HG02852 (cell line): ENCODE data around the gene C1QA.

Experiments used
- ATAC-seq: cut with Tn5 transposase; IDR thresholded peaks from one replicate; pipeline ENCODE4 v1.9.1; 2021; ENCODE audit warnings: mild to moderate bottlenecking, moderate library complexity; ENCODE audit not compliant: unreplicated experiment

The C1QA gene

DNA sequence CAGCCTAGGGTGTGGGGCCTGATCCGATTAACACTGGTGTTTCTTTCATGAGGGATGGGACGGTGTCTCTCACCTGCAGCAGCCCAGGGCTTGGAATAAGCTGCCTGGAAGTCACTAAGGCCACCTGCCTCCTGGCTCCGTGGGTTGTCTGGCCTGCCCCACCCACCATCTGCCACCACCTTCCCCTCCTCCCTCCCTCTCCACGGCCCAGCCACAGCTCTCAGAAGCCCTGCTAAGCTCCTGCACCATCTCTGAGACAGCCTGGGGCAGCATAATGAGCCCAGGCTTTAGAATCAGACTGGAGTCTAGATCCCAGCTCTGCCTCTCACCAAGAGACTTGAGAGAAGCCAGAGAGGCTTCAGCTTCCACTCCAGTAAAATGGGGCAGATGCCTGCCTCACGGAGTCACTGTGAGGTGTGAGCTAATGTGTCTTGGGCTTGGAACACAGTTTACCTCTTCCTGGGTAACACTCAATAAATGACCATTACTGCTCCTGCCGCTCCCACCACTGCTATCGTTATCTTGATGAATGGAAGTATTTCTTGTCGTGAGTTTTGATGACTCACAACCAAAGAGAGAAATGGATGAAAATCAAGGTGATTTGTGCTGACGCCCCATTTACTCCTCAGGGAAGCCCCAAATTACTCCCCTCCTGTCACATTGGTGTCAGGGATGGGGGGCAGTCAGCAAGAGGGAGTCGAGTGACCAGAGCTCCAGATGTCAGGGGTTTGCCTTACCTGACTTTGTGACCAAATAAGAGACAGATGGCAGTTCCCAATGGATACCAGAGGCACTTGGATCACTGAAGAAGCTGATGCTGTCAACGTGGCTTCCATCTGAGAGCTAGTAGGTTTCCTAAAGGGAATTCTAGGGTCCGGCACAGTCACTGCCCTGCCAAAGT, 23.5 kb upstream of the C1QA start:
- ATAC-seq: no peak

DNA sequence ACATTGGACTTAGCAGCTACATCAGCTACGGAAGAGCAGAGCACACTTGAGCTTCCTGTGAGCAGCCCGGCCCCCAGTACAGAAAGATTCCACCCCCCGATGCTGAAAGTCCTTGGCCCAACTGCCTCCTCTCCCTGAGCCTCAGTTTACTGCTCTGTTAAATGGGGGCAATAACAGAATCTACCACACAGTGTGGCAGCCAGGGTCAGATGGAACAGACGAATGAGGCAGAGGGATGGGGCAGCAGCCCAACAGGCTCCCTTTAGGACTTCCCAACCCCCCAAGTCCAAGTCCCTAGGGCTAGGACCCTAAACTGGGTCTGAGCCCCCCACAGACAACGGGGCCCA, 22.9 kb upstream of the C1QA start:
- ATAC-seq: no peak

- ATAC-seq: no peak
Measured at GRCh38 chr1:22613951-22614350, 22.5 kb upstream of the C1QA start.

DNA sequence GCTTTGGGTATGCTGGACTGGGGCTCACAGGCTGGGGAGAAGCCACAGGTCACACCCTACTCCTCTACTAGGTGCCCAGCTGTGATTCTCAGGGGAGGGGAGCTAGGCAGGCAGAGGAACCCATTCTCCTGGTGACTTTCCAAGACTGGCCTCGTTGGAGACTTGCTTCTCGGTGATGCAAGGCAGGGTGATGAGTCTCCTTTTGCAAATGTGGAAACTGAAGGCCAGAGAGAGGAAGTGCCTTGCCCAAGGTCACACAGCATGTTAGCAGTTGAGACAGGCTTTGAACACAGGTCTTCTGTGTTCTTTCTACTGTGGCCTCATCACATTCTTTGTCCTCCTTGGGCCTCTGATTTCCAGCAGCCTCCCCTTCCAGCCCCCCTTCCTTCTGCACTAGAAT, 20.5 kb upstream of the C1QA start:
- no peak for ATAC-seq

DNA sequence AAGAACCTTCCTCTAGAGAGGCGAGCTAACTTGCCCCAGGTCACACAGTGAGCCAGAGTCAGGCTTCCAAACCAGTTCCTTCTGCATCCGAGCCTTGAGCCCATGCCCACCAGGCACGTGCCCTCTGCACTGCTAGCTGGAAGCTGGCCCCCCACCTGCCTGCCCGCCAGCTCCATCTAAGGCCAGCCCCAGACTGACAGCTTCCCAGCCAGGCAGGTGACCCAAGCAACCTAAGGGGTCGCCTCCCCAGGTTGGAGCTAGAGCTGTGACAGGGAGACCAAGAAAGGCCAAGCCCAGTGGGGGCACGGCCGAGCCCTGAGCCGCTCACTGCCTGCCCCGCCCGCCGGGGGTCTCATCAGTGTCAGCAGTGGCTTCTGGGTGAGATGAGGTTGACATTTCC, 19.9 kb upstream of the C1QA start:
- ATAC-seq: no peak

DNA sequence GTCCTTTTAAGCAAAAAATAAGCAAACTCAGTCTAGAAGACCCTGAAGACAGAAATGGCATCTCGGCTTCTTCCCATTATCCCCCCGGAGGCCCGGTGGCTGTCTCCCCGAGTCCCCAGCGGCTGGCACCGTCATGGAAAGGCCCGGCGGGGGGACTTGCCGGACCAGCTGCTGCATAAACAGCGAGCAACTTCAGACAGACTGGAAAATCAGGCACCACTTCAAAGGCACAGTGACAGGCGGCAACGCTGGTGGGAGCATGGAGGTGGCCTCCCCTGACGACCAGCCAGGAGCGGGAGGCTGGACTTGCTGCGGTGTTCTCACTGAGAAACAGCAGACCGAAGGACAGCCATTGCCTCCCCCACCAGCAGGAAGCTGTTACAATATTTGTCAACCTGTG, 18.4 kb upstream of the C1QA start:
- no peak for ATAC-seq

- ATAC-seq: no peak
Measured at GRCh38 chr1:22619252-22619651, 17.2 kb upstream of the C1QA start.

GRCh38 chr1:22619798-22620197, 16.6 kb upstream of the C1QA start:
- no peak for ATAC-seq

GRCh38 chr1:22621761-22622160, 14.7 kb upstream of the C1QA start:
- ATAC-seq: no peak

- no peak for ATAC-seq
Measured at GRCh38 chr1:22625262-22625925, 11.0 kb upstream of the C1QA start.

DNA sequence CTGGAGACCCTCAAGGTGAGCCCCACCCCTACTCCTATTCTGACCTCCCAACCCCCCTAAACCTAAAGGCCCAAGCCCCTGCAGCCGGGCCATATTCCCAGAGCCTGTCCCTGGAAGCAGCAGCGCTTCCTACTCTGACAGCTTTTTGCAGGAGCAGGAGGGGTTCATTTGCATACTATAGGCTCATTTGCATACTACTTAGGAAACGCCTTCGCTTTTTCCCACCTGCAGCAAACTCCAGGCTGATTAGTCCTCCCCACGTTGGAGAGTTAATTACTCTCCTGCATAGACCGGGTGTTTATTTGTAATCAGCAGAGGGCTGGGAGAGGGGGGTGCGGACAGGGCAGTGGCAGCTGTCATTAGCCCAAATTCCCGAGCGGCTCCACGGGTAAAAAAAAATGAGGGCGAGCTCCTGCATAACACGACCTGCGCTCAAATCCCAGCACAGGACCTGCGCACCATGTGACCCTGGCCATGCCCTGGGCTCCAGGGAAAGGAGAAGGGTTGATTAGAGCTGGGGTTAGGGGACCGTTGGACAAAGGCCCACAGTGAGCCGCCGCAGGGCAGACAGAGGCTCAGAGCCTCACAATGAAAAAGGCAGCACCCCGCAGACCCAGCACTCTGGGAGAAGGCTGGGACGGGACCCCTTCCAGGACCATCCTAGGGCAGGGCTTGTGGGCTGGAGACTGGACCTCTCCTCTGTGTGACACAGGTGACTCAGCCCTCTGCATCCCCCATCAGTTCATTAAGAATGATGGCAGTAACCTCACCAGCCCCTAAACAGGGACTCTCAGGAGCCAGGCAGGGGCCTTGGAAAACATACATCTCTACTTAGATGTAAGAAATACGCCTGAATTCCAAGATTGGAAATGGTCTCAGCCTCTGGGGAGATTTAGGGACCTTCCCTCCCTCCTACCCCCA, 9.9 kb upstream of the C1QA start:
- ATAC-seq: no peak

- ATAC-seq: no peak
Measured at GRCh38 chr1:22627331-22627730, 9.1 kb upstream of the C1QA start.

GRCh38 chr1:22628698-22629444, 7.6 kb upstream of the C1QA start:
- no peak for ATAC-seq

DNA sequence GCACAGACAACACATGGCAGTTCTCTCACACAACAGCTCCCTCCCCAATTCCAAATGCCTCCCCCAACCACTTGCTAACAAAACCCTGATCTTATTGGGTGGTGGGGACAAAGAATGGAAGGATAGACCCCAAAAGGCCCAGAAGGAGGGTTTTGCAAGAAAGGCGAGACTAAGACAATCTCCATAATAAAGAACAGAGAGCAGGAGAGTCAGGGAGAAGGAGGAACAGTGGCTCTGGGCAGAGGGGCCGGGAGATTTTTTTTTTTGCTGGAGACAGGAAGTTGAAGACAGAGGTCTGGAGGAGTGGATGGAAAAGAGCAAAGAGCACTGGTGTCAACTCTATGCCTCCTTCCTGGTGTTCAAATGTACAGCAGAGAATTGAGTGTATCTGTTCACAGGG, 6.5 kb upstream of the C1QA start:
- no peak for ATAC-seq

- ATAC-seq: no peak
Measured at GRCh38 chr1:22633697-22634463, 2.5 kb upstream of the C1QA start.

DNA sequence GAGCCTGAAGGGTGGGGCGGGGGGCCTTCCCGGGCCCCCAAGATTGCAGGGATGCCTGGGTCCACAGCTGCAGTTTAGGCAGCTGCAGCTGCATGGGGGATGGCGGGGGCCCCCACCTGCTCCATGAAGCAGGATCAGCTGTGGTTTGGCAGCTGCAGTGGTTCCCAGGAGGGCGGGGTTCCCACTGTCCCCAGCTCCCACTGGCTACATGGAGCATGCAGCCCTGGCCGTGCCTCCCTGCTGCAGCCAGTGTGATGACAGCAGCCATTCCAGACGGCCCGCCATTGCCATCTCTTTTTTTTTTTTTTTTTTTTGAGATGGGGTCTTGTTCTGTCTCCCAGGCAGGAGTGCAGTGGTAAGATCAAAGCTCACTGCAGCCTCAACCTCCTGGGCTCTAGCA, 992 bp upstream of the C1QA start:
- no peak for ATAC-seq

GRCh38 chr1:22636927-22637326, 499 bp downstream of the C1QA start:
- no peak for ATAC-seq

GRCh38 chr1:22637907-22638445, 1.5 kb downstream of the C1QA start:
- no peak for ATAC-seq

DNA sequence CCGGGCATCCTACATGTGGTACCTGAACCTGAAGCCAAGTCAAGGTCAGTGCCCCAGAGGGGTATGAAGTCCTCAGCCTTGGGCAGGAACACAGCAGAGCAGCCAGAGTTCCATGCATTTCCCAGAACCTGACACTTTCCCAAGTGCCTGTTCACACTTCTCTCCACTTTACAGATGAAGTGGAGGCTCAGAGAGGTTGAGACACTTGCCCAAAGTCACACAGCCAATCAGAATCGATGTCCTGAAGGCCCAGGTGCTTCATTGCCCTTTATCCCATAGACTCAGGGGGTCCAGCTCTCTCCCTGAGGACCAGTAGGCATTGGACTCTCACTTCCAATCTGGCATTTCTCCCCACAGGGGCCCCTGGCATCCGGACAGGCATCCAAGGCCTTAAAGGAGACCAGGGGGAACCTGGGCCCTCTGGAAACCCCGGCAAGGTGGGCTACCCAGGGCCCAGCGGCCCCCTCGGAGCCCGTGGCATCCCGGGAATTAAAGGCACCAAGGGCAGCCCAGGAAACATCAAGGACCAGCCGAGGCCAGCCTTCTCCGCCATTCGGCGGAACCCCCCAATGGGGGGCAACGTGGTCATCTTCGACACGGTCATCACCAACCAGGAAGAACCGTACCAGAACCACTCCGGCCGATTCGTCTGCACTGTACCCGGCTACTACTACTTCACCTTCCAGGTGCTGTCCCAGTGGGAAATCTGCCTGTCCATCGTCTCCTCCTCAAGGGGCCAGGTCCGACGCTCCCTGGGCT, 2.2 kb downstream of the C1QA start:
- ATAC-seq: no peak
